Measurements from ENCODE around the gene FGG.

FGG gene

GRCh38 chr4:154612472-154613414, at the start of gene FGG:
TSS of gene FGG (minus strand) at chr4:154612656. CDS start at chr4:154612609, 47 bp downstream.
- no peak for DNase-seq

- DNase-seq: no peak
Observed at GRCh38 chr4:154660052-154660451, 47.6 kb upstream of the FGG start.

- DNase-seq: no peak
Observed at GRCh38 chr4:154658680-154659405, 46.4 kb upstream of the FGG start.

- DNase-seq: no peak
Observed at GRCh38 chr4:154643493-154643892, 31.0 kb upstream of the FGG start.

GRCh38 chr4:154642373-154643009, 30.0 kb upstream of the FGG start:
- no peak for DNase-seq

- DNase-seq: no peak
Observed at GRCh38 chr4:154640999-154641398, 28.5 kb upstream of the FGG start.

GRCh38 chr4:154634058-154634457, 21.6 kb upstream of the FGG start:
- DNase-seq: no peak

- DNase-seq: no peak
Observed at GRCh38 chr4:154631828-154632227, 19.4 kb upstream of the FGG start.

GRCh38 chr4:154630324-154630723, 17.9 kb upstream of the FGG start:
- DNase-seq: no peak

- peak; percentile 51 for DNase-seq
Observed at GRCh38 chr4:154626793-154627484, 14.5 kb upstream of the FGG start.

GRCh38 chr4:154625971-154626370, 13.5 kb upstream of the FGG start:
- peak; percentile 66 for DNase-seq

- DNase-seq: no peak
Observed at GRCh38 chr4:154623995-154624394, 11.5 kb upstream of the FGG start.

GRCh38 chr4:154623436-154623835, 11.0 kb upstream of the FGG start:
- no peak for DNase-seq

GRCh38 chr4:154622598-154622997, 10.1 kb upstream of the FGG start:
- DNase-seq: peak; percentile 49

- DNase-seq: no peak
Observed at GRCh38 chr4:154620111-154620510, 7.7 kb upstream of the FGG start.

GRCh38 chr4:154618708-154619315, 6.4 kb upstream of the FGG start:
- peak; percentile 62 for DNase-seq

- no peak for DNase-seq
Observed at GRCh38 chr4:154617820-154618317, 5.4 kb upstream of the FGG start.

GRCh38 chr4:154616731-154617130, 4.3 kb upstream of the FGG start:
- DNase-seq: no peak

- no peak for DNase-seq
Observed at GRCh38 chr4:154616287-154616686, 3.8 kb upstream of the FGG start.

GRCh38 chr4:154615211-154615610, 2.8 kb upstream of the FGG start:
- peak; percentile 44 for DNase-seq

- DNase-seq: no peak
Observed at GRCh38 chr4:154614306-154614705, 1.9 kb upstream of the FGG start.

GRCh38 chr4:154611833-154612232, 623 bp downstream of the FGG start:
- DNase-seq: no peak
